Activated gamma-delta T cell treated with anti-CD3 and anti-CD28 coated beads, Interleukin-2, amount 50 U/mL, for 16 hours (primary cell): Measurements from ENCODE around the gene PEX19.

Experiments used
- DNase-seq: peaks from one replicate; pipeline ENCODE4 v3.0.0-alpha.2; 2020; ENCODE audit warnings: low read depth

PEX19 gene

DNA sequence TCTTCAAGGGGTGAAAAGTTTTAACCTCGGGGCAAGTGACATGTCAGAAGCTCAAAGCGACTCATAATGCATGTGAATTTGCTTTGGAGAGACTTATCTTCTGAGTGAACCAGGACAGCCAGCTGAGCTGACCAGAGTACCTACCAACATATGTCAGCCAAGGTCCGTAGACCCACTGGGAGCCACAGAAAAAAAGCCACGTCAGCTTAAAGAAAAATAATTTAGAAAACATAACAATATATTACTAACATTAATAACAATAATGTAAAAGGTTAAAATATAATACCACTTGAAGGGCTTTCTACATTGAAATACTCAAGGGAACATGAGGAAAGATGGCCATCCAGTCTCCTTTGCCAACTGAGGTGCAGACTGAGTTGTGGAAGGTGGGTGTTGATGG, 6.9 kb downstream of the PEX19 start:
- DNase-seq: no peak

- no peak for DNase-seq
Measured at GRCh38 chr1:160277330-160277729, 7.6 kb downstream of the PEX19 start.

GRCh38 chr1:160271025-160271424, 13.9 kb downstream of the PEX19 start:
- DNase-seq: no peak

DNA sequence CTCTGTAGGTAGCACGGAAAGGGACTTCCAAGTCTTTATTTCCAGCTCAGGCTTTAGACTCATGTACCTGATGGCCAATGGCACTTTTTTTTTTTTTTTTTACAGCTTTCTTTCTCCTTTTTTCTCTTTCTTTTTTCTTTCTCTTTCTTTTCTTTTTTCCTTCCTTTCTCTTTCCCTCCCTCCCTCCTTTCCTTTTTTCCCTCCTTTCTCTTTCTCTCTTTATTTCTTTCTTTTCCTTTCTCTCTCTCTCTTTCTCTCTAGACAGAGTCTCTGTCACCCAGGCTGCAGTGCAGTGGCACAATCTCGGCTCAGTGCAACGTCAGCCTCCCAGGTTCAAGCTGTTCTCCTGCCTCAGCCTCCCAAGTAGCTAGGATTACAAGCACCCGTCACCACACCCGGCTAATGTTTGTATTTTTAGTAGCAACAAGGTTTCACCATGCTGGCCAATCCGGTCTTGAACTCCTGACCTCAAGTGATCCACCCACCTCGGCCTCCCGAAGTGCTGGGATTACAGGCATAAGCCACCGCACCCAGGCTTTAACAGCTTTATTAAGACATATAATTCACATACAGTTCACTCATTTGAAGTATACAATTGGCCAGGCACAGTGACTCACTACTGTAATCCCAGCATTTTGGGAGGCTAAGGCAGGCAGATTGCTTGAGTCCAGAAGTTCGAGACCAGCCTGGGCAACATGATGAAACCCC, 17.5 kb downstream of the PEX19 start:
- no peak for DNase-seq

DNA sequence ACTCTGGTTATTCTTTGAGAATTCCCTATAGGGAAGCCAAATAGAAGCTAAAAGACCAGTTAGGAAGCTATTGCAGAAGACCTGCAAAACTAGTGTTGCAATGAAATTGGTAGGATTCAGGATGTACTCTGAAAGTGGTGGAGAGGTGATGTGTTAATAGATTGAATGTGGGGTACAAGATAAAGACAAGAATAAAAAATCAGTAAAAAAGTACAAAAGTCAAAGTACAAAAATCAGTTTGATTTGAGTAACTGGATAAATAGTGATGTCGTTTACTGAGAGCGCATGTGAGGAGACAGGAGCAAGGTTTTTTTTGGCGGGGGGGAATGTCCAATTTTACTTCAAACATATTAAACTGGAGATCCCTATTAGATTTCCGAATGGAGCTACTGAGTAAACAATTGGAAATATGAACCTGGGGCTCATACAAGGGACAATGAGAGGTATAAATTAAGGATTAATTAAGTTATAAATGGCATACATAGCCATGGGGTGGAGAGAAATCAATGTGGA, 20.1 kb downstream of the PEX19 start:
- no peak for DNase-seq

GRCh38 chr1:160261893-160262794, 22.8 kb downstream of the PEX19 start, which contains the start of gene DCAF8:
Gene DCAF8, minus strand, starts transcription at chr1:160262549. Its CDS starts 18,541 bp downstream, at chr1:160244008.
- DNase-seq: peak; percentile 97

- peak; percentile 69 for DNase-seq
Measured at GRCh38 chr1:160261556-160261892, 23.4 kb downstream of the PEX19 start.

DNA sequence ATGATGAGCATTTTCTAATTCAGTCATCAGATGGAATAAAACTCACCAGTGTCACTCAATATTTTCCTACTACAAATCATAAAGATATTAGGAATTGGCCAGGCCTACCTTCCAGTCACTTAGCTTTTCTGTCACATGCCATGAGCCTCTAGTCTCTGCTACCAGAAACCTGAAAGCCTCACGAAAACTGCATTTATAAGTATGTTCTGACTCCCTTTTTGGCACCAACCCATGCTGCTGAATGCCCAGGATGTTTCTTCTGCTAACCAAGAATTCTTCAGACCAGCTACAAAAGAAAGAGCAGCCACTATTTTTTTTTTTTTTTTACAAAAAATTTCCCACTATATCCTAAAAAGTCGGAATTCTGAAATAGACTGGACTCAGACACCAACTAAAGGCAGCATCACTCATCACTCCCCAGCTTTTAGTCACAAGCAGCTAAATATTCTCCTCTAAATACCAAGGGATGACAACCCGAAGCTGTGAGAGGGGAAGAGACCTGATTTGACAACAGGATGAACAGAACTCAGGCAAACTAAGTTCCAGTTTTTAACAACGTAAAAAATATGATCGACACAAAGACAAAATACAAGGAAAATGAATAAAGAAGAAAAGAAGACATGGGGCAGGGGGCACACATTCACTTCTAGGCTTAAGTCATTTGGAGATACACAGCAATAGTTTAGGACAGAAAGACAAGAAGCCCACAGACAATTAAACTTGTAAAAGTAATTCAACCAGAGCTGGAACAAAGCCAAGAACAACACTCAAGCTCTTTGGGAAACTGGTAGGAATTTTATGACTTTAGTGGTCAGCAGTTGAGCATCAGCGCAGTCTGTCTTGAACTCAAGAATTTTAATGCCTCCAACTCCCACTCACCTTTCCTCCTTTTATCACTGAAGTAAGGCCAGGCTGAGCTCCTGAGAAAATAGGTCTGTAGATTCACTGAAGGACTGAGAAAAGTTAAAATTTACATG, 24.2 kb downstream of the PEX19 start:
- no peak for DNase-seq

DNA sequence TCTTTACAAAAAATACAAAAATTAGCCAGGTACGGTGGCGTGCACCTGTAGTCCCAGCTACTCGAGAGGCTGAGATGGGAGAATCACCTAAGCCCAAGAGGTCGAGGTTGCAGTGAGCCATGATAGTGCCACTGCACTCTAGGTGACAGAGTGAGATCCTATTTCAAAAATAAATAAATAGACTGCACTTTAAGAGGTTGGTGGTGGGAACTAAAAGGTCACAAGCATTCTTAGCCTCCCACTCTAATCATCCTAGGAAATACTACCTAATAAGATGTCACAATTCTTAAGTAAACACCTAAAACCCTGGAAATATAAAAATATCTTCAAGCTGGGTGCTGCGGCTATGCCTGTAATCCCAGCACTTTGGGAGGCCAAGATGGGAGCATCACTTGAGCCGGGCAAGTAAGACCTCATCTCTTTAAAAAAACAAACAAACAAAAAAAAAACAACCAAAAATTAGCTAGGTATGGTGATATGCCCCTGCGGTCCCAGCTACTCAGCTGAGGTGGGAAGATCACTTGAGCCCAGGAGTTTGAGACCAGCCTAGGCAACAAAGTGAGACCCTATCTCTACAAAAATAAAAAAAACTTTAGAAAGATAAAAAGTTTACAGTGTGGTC, 26.6 kb downstream of the PEX19 start:
- no peak for DNase-seq

DNA sequence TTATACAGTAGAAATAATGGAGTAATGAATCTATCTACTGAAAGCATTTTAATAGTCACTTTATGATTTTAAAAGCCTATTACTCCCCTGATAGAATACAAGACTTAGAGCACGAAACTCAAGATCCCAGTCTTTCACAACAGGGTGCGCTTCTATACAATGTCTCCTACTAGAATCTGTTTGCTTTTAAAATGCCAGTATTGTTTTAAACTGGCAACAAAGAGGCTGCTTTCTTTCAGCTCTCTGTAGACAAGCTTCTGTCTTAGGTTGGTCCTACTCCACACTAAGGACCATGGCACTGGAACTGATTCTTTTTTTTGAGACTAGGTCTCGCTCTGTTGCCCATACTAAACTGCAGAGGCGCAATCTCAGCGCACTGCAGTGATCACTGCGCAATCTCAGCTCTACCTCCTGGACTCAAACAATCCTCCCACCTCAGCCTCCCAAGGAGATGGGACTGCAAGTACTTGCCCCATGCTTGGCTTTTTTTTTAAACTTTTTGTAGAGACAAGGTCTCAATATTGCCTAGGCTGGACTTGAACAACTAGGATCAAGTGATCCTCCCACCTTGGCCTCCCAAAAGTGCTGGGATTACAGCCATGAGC, 27.4 kb downstream of the PEX19 start:
- DNase-seq: no peak

DNA sequence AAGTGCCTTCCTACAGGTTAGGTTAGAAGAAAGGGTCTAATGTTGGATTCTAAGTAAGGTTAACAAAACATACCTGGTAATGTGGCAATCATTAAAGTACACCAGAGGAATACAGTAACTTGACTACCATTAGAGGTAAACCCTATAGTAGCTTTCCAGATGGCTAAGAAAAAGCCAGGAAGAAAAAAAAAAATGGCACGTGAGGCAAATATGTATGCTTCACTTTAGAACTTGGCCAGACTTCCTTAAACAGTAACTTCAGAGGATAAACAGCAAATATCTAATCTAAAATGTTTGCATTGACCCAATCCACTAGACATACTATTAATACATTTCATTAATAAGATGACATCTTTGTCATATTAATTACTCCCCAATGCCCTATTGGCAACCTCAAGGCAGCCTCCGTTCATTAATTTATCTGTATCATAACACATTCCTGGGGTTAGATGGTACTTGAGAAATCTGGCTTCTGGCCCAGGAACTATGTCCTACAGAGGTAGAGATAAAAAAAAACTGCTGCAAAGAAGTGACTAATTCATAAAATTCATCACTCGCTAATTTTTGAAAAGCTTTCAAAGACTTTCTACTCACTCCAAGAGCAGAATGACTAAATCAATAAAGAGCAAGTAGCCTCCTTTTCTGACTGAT, 28.4 kb downstream of the PEX19 start:
- DNase-seq: no peak

DNA sequence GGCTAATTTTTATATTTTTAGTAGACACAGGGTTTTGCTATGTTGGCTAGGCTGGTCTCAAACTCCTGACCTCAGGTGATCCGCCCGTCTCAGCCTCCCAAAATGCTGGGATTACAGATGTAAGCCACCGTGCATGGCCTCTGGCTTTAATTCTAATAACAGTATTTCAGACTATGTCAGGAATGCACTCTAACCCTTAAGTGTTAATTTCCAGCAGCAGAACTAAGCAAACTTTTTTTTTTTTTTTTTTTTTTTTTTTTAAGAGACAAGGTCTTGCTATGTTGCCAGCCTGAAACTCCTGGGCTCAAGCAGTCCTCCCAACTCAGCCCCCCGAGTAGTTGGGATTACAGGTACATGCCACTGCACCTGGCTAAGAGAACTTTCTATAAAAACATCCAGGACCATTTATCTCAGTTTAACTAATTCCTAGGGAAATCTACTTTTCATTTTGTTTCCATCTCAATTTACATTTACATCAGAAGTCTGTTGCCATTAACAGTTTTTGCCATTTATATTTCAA, 29.1 kb downstream of the PEX19 start:
- DNase-seq: no peak

DNA sequence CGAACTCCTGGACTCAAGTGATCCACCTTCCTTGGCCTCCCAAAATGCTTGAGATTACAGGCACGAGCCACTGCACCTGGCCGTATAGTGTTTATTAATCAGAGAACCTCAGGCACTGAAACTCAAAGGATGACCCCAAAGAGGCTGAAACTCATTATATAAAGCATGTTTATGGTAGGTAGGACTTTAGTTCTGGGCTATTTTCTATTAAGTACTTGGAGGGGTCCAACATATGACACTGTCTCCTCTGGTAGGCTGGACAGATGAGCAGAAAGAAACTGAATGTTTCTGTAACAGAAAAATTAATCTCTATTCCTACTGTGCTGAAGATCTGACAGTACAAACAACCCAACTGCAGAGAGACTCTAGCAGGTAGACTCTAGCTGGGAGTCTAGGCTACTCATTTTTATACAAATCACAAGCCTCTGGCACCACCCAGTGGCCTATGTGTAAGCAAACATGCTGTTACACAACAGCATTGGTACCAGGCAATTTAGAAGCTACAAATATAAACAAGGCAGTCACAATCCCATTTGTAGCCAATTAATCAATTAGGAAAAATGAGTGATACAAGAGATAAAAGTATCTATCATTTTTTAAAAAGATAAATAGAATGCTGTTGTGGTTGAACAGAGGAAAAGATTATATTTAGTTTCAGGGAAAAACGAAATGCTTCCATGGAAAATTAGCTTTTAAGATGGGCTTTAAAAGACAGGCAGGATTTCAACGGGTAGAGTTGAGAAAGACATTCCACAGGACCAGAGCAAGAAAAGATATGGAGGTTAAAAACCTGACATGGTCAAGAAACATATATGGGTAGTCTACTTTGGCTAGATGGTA, 33.0 kb downstream of the PEX19 start:
- DNase-seq: peak; percentile 26

GRCh38 chr1:160251011-160251410, 33.9 kb downstream of the PEX19 start:
- no peak for DNase-seq

- DNase-seq: no peak
Measured at GRCh38 chr1:160247053-160247452, 37.9 kb downstream of the PEX19 start.

DNA sequence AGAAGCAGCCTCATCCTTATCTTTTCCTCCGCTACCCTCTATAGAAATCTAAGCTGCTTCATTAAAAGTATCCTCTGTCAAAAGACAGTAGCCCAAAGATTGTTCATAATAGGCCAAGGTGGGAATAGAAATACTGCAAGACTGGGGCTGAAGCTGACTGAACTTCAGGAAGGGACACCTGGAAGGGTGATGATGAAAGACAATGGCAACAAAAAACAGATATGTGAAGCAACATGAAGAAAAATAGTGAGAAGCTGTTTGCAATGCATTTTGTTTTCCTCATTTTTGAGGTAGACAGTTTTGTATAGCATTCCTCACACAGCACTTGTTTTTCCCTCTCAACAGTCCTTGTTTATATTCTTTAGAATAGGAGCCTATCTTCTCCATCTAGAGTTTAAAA, 39.5 kb downstream of the PEX19 start:
- no peak for DNase-seq

DNA sequence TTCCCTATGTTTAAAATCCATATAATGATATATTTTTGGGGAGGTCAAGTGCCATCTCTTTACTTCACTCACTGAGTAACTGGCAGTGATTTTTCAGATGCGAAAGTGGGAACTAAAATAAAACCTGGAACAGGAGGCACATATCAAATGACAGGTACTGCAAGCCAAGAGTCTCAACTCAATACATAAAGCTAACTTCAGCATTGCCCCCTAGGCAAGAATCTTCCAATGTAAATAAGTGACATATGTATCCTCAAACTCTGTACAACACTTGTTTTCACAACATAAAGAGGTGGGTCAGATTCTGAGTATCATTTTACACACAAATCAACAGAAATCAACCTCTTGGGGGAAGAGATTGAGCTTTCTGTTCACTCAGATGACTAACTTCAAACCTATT, 40.7 kb downstream of the PEX19 start:
- no peak for DNase-seq

GRCh38 chr1:160243767-160244166, 41.2 kb downstream of the PEX19 start:
- DNase-seq: no peak

GRCh38 chr1:160239582-160240299, 45.2 kb downstream of the PEX19 start:
- DNase-seq: no peak
